IMR-90 (cell line): ENCODE measurements around the gene B3GAT2.

Source experiments
- MAZ ChIP-seq: IDR thresholded peaks from 2 replicates; pipeline ENCODE4 v1.6.1; 2012; ENCODE audit warnings: low read depth, mild to moderate bottlenecking, low read length, improper control_type of control experiment, moderate library complexity, borderline replicate concordance
- POLR2A ChIP-seq: IDR thresholded peaks from 2 replicates; pipeline ENCODE4 v1.6.1; 2012; ENCODE audit warnings: mild to moderate bottlenecking, low read depth, low read length
- RAD21 ChIP-seq: IDR thresholded peaks from 2 replicates; pipeline ENCODE4 v1.6.1; 2012; ENCODE audit warnings: low read length, improper control_type of control experiment
- TF ChIP-seq, protein P1 (sequence below): conservative IDR thresholded peaks from 2 replicates; pipeline ENCODE4 v1.5.1; 2012; ENCODE audit warnings: mild to moderate bottlenecking, low read depth, low read length, improper control_type of control experiment
- TF ChIP-seq, protein P2 (sequence below): fragments of 150-350 bp; IDR thresholded peaks from 2 replicates; pipeline ENCODE4 v1.6.1; 2016; ENCODE audit warnings: low read depth, mild to moderate bottlenecking, low read length, moderate library complexity, borderline replicate concordance

DNA sequence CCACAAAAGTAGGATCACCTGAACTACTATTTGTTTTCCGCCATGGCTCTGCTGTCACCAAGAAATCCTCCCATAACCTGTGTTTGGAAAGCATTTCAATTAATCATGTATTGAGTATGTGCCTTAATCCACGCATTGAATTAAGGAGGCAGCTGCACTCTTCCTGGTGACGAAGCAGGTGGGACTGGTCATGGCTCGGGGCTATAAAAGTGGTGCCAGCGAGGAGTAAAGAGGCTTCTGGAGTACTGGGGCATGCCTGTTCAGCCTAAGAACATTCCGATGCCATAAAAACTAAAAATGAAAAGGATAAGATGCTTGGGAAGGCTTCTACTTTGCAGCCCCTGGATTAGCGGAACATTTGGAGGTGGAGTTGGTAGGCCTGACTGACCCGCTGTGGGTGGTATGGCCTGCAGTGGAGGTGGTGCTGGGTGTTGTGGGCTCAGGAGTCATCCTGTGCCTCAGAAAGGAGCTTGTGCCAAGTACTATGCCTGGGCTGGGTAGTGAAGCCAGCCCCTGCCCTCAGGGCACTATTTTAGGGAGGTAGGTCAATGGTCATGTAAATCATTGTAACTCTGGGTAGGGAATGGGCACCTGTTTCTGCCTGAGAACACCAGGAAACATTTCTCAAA is 110.5 kb downstream of the B3GAT2 start:
- TF ChIP-seq POLR2A = no peak
- TF ChIP-seq, protein P1, sequence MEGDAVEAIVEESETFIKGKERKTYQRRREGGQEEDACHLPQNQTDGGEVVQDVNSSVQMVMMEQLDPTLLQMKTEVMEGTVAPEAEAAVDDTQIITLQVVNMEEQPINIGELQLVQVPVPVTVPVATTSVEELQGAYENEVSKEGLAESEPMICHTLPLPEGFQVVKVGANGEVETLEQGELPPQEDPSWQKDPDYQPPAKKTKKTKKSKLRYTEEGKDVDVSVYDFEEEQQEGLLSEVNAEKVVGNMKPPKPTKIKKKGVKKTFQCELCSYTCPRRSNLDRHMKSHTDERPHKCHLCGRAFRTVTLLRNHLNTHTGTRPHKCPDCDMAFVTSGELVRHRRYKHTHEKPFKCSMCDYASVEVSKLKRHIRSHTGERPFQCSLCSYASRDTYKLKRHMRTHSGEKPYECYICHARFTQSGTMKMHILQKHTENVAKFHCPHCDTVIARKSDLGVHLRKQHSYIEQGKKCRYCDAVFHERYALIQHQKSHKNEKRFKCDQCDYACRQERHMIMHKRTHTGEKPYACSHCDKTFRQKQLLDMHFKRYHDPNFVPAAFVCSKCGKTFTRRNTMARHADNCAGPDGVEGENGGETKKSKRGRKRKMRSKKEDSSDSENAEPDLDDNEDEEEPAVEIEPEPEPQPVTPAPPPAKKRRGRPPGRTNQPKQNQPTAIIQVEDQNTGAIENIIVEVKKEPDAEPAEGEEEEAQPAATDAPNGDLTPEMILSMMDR = no peak
- TF ChIP-seq, protein P2, sequence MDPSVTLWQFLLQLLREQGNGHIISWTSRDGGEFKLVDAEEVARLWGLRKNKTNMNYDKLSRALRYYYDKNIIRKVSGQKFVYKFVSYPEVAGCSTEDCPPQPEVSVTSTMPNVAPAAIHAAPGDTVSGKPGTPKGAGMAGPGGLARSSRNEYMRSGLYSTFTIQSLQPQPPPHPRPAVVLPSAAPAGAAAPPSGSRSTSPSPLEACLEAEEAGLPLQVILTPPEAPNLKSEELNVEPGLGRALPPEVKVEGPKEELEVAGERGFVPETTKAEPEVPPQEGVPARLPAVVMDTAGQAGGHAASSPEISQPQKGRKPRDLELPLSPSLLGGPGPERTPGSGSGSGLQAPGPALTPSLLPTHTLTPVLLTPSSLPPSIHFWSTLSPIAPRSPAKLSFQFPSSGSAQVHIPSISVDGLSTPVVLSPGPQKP = no peak
- no peak for TF ChIP-seq MAZ
- no peak for TF ChIP-seq RAD21
